Astrocyte (in vitro differentiated cells and primary cell): ENCODE measurements around the gene P3H4. TPM values are rescaled to one million over a fixed set of nuclear protein-coding genes. Genes with fewer than 3 reads are reported as not detected.

ENCODE experiments used
- DNase-seq: peaks from one replicate; pipeline ENCODE4 v3.0.0-alpha.2; 2010; ENCODE audit warnings: low read depth
- FAIRE-seq: peaks from 2 replicates; lab custom pipeline; 2011; peaks lifted over from hg19 to GRCh38; lab: Jason Lieb, UNC
- H2AFZ ChIP-seq: 2 replicates; pipeline ENCODE4 v1.6.0; 2012; ENCODE audit warnings: low read depth, low read length, inconsistent platforms
- H3K27ac ChIP-seq: 2 replicates; pipeline ENCODE4 v1.5.1; 2011; ENCODE audit warnings: low read depth, low read length, inconsistent platforms
- H3K27me3 ChIP-seq: 2 replicates; pipeline ENCODE4 v1.6.0; 2011; ENCODE audit warnings: low read length, inconsistent platforms; ENCODE audit not compliant: insufficient read depth
- H3K36me3 ChIP-seq: 2 replicates; pipeline ENCODE4 v1.5.1; 2011; ENCODE audit warnings: low read length, inconsistent platforms; ENCODE audit not compliant: insufficient read depth
- H3K4me1 ChIP-seq: 2 replicates; pipeline ENCODE4 v1.5.1; 2011; ENCODE audit warnings: low read length, inconsistent platforms; ENCODE audit not compliant: insufficient read depth
- H3K4me2 ChIP-seq: 2 replicates; pipeline ENCODE4 v1.6.0; 2012; ENCODE audit warnings: low read length, inconsistent platforms
- H3K4me3 ChIP-seq: 2 replicates; pipeline ENCODE4 v1.5.1; 2011; ENCODE audit warnings: low read depth, mild to moderate bottlenecking, low read length, inconsistent platforms; ENCODE audit not compliant: insufficient read depth
- H3K79me2 ChIP-seq: 2 replicates; pipeline ENCODE4 v1.6.0; 2012; ENCODE audit warnings: mild to moderate bottlenecking, low read length, inconsistent platforms; ENCODE audit not compliant: insufficient read depth
- H3K9ac ChIP-seq: 2 replicates; pipeline ENCODE4 v1.6.0; 2012; ENCODE audit warnings: mild to moderate bottlenecking, low read length, inconsistent platforms
- H3K9me3 ChIP-seq: 2 replicates; pipeline ENCODE4 v1.5.1; 2012; ENCODE audit warnings: low read depth, mild to moderate bottlenecking, low read length, inconsistent platforms; ENCODE audit not compliant: insufficient read depth
- H4K20me1 ChIP-seq: 2 replicates; pipeline ENCODE4 v1.6.0; 2012; ENCODE audit warnings: low read length, inconsistent platforms; ENCODE audit not compliant: insufficient read depth
- H3K27ac Mint-ChIP-seq: one replicate; pipeline ENCODE4 v1.8.0; 2021; ENCODE audit warnings: mild to moderate bottlenecking, mixed read lengths; ENCODE audit not compliant: unreplicated experiment
- H3K27me3 Mint-ChIP-seq: one replicate; pipeline ENCODE4 v1.8.0; 2021; ENCODE audit warnings: low read depth, mixed read lengths; ENCODE audit not compliant: unreplicated experiment
- H3K36me3 Mint-ChIP-seq: one replicate; pipeline ENCODE4 v1.8.0; 2021; ENCODE audit warnings: low read depth, mixed read lengths; ENCODE audit not compliant: unreplicated experiment
- H3K4me1 Mint-ChIP-seq: one replicate; pipeline ENCODE4 v1.8.0; 2021; ENCODE audit warnings: low read depth, mixed read lengths; ENCODE audit not compliant: unreplicated experiment
- H3K4me3 Mint-ChIP-seq: one replicate; pipeline ENCODE4 v1.8.0; 2021; ENCODE audit warnings: mild to moderate bottlenecking, moderate library complexity, mixed read lengths; ENCODE audit not compliant: unreplicated experiment
- H3K9me3 Mint-ChIP-seq: one replicate; pipeline ENCODE4 v1.8.0; 2021; ENCODE audit warnings: mild to moderate bottlenecking, mixed read lengths; ENCODE audit not compliant: unreplicated experiment
- CTCF ChIP-seq: IDR thresholded peaks from 2 replicates; pipeline ENCODE4 v1.5.1; 2011; ENCODE audit warnings: low read depth, mild to moderate bottlenecking, inconsistent platforms, low read length, moderate library complexity; ENCODE audit not compliant: insufficient read depth
- EZH2 ChIP-seq: IDR thresholded peaks from 2 replicates; pipeline ENCODE4 v1.6.1; 2012; ENCODE audit warnings: mild to moderate bottlenecking, low read length, inconsistent platforms; ENCODE audit not compliant: insufficient read depth
- total RNA-seq: library from RNA; stranded (reverse); gene quantifications from 2 replicates; pipeline ENCODE4 v1.2.1, GENCODE V29; 2021

The P3H4 gene
- total RNA-seq, 1 donor from 2014 or later: 81.5 TPM

- Histone ChIP-seq H3K4me1 (peaks cover 12% of the 10 kb centered on the region), H3K4me3 (no peak overlapping the region), H3K79me2 (peaks cover 8% of the 10 kb centered on the region), H3K9ac (no peak overlapping the region), H2AFZ (no peak overlapping the region), H3K27ac (no peak overlapping the region), H3K27me3 (no peaks in the 10 kb centered on the region), H3K4me2 (no peak overlapping the region), H4K20me1 (peaks cover 5% of the 10 kb centered on the region), H3K9me3 (no peaks in the 10 kb centered on the region), H3K36me3 (peaks cover 6% of the 10 kb centered on the region)
- DNase-seq (no peak), FAIRE-seq (no peak)
- Mint-ChIP-seq H3K9me3 (no peaks in the 10 kb centered on the region), H3K36me3 (peaks cover 16% of the 10 kb centered on the region), H3K4me1 (peaks cover 19% of the 10 kb centered on the region), H3K27me3 (no peaks in the 10 kb centered on the region), H3K27ac (no peak overlapping the region), H3K4me3 (no peak overlapping the region)
- TF ChIP-seq EZH2: no peak
- TF ChIP-seq CTCF: no peak
Observed at GRCh38 chr17:41769346-41769862, 42.3 kb downstream of the P3H4 start.

GRCh38 chr17:41768682-41769288 lies 43.0 kb downstream of the P3H4 start:
- Mint-ChIP-seq H3K27me3 (no peaks in the 10 kb centered on the region), H3K4me1 (peaks cover 14% of the 10 kb centered on the region), H3K9me3 (no peaks in the 10 kb centered on the region), H3K36me3 (peaks cover 18% of the 10 kb centered on the region), H3K27ac (no peak overlapping the region), H3K4me3 (no peak overlapping the region)
- Histone ChIP-seq H3K4me3 (no peak overlapping the region), H3K36me3 (peaks cover 6% of the 10 kb centered on the region), H3K27ac (no peak overlapping the region), H2AFZ (no peak overlapping the region), H3K4me2 (no peak overlapping the region), H3K27me3 (no peaks in the 10 kb centered on the region), H3K4me1 (peaks cover 10% of the 10 kb centered on the region), H4K20me1 (peaks cover 7% of the 10 kb centered on the region), H3K9me3 (no peaks in the 10 kb centered on the region), H3K9ac (no peak overlapping the region), H3K79me2 (peaks cover 8% of the 10 kb centered on the region)
- no peak for FAIRE-seq
- TF ChIP-seq CTCF (no peak), EZH2 (no peak)
- DNase-seq: no peak

GRCh38 chr17:41767324-41768042 lies 44.3 kb downstream of the P3H4 start:
- Histone ChIP-seq H3K4me2 (no peak overlapping the region), H2AFZ (no peak overlapping the region), H3K79me2 (peaks cover 4% of the 10 kb centered on the region), H3K9ac (no peak overlapping the region), H3K27ac (no peak overlapping the region), H3K4me1 (no peaks in the 10 kb centered on the region), H3K9me3 (no peaks in the 10 kb centered on the region), H3K4me3 (no peak overlapping the region), H3K27me3 (no peaks in the 10 kb centered on the region), H4K20me1 (peaks cover 16% of the 10 kb centered on the region), H3K36me3 (peaks cover 8% of the 10 kb centered on the region)
- Mint-ChIP-seq H3K36me3 (peaks cover 24% of the 10 kb centered on the region), H3K4me3 (no peak overlapping the region), H3K4me1 (peaks cover 2% of the 10 kb centered on the region), H3K27me3 (no peaks in the 10 kb centered on the region), H3K9me3 (no peaks in the 10 kb centered on the region), H3K27ac (no peak overlapping the region)
- DNase-seq (no peak), FAIRE-seq (no peak)
- TF ChIP-seq EZH2: no peak
- no peak for TF ChIP-seq CTCF
